Neural cell (in vitro differentiated cells): ENCODE data around the gene LRCH4.

Experiments used
- CTCF ChIP-seq: fragments of 450-650 bp; IDR thresholded peaks from 2 replicates; pipeline ENCODE4 v1.5.1; 2014; ENCODE audit warnings: antibody characterized with exemption, mild to moderate bottlenecking, moderate library complexity; ENCODE audit not compliant: poor library complexity, severe bottlenecking
- EP300 ChIP-seq: fragments of 450-650 bp; conservative IDR thresholded peaks from 2 replicates; pipeline ENCODE4 v1.6.1; 2014; ENCODE audit warnings: antibody characterized with exemption, mild to moderate bottlenecking, moderate library complexity; ENCODE audit not compliant: poor library complexity, severe bottlenecking
- EZH2 ChIP-seq: fragments of 200-600, 300-800 bp; shearing (Covaris generic), sonication (generic); IDR thresholded peaks from 2 replicates; pipeline ENCODE4 v1.6.1; 2014; ENCODE audit warnings: antibody characterized with exemption, low read length, borderline replicate concordance, mild to moderate bottlenecking; ENCODE audit not compliant: insufficient read depth, poor library complexity, severe bottlenecking
- POLR2AphosphoS5 ChIP-seq: IDR thresholded peaks from 2 replicates; pipeline ENCODE4 v1.6.1; 2012
- REST ChIP-seq: IDR thresholded peaks from 2 replicates; pipeline ENCODE4 v1.6.1; 2012; ENCODE audit warnings: borderline replicate concordance
- SMC3 ChIP-seq: fragments of 450-650 bp; conservative IDR thresholded peaks from 2 replicates; pipeline ENCODE4 v1.6.1; 2014; ENCODE audit warnings: antibody characterized with exemption, mild to moderate bottlenecking, moderate library complexity; ENCODE audit not compliant: poor library complexity

DNA sequence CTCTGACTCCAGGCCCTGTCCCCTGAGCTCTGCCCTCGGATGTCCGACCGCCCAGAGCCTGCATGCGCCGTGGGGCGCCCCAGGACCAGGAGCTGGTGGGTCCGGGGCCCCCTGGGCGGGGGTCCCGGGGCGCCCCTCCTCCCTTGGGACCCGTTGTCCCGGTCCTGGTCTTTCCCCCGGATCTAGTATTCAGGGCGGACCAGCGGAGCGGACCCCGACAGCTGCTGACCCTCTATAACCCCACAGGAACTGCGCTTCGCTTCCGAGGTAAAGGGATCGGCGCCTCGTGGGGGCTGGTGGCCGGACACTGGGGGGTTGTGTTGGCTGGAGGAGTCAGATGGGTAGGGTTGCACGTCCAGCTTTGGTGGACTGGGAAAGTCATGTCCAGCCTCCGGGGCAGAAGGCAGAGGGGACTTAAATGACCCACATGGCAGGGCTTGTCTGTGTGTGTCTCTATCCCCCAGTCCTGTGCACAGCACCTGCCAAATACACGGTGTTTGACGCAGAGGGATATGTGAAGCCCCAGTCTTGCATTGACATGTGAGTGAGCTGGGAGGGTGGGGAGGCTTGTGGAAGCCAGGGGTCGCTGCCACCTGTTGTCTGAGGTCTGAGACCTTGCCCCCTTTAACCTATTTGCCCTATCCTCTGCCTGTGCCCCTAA, 26.9 kb upstream of the LRCH4 start:
- TF ChIP-seq CTCF (no peak), POLR2AphosphoS5 (no peak), REST (no peak), EP300 (no peak), SMC3 (no peak), EZH2 (no peak)
